Left renal pelvis (tissue), 4 donors: Measurements from ENCODE around the gene COA1. TPM values are rescaled to one million over a fixed set of nuclear protein-coding genes. Genes with fewer than 3 reads are reported as not detected.
"Not testable (repeated sequence)": the region's sequence is repeated elsewhere in the genome, so short reads cannot be mapped to it uniquely, and the experiment has no call there.

Experiments used
- DNase-seq, 4 donors: peaks; one replicate each; pipeline ENCODE4 v3.0.0-alpha.2; 2013; ENCODE audit warnings: low read depth in 4 of 4, low spot score in 3 of 4
- polyA plus RNA-seq, 4 donors: library from polyadenylated mRNA; unstranded; fragments of 120-200 nt; gene quantifications; one replicate each; pipeline ENCODE4 v1.2.1, GENCODE V29; 2013; ENCODE audit not compliant: insufficient read length in 4 of 4

COA1 gene
- polyA plus RNA-seq, 4 donors, result 45.9 to 76.8 (median 68.4) TPM

DNA sequence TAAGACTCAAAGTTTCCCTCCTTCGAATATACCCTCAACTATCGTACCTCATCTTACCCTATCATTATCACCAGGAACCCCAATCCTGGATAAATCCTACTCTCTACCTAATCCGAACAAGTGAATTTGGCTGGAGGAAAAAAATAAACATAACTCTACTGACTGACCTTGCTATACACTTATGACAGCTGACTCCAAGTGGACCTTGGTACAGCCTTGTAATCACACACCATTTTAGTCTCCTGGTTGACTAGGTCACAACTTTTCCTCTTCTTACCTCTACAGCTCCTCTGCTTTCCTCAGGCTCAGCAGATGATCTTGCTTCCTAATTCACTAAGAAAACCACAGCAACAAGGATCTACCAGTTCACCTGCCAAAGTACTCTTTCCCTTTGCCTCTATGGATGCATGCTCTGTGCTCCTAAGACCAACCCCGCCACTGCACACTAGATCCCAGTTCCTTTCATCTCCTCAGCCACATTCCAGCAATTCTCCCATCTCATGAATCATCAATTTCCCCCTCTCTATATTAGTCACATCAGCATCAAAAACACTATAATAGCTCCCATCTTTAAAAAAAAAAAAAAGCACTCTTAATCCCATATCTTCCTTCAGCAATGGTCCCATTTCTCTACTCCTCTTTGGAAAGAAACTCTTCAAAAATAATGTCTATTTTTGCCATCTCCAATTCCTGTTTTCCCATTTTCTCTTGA is 35.5 kb downstream of the COA1 start:
- DNase-seq, result no peak

DNA sequence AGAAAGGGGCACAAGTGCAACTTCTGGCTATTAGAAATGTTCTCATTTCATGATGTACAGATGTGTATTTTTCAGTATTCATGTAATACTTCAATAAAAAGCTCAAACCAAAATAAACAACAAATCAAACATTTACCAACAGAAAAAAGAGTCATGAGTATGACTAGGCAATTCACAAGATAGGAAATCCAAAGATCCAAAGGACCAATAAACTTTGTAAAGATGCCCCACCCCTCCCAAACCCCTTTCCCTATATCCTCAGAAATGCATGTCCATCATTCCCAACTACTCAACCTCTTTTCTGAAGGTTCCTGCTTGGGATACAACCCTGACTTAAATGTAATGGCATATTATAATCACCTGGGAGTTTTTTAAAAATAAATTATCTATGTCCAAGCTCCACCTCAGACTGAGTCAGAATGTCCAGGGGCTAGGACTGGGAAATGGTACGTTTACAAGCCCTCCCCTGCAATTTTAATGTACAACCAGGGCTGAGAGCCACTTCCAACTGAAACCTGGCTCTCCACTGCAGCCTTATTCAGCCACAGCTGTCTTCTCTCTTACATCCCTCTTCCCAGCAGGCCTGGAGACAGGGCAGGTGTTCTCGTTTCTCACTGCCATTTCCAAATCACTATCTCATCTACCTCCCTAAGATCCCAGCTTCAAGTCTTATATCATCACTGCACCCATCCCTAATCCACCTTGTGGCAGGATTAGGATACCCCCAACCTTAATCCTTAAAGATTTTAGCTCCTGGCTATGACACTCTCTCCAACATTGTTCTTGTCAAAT is 36.5 kb downstream of the COA1 start:
- DNase-seq, result no peak

DNA sequence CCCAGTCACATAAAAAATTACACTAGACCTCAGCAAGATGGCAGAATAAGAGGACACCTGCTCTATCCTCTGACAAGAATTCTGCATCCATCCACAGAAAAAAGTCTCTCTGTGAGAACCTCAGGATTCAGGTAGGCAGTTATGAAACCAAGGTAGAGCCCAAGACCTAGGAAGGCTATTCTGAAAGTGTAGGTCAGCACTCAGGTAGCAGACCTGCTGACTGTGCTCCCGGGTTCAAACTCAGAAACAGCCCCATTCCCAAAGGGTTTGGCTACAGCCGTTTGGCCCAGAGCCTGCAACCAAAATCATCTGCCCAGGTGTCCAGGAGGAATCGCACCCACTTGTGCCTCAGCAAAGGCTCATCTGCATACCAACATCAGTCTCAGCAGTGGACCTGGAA is 37.7 kb downstream of the COA1 start:
- no peak for DNase-seq

DNA sequence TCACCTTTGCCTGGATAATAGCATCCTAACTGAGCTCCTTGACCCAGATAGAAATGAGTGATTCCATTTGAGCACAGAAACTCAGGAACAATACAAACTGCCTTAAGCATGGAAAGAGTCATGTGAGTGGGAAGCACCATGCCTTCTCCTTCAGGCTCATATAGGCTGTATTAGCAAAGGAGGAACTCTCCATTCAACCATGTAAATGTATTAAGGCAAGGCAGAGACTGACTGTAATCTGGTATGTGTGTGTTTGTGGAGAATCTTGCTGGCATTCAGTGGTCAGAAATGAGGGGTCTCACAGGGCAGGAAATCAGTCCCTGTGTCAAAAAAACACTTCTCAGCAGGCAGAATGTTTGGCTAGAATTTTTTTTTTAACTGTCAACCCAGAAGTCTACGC is 40.2 kb downstream of the COA1 start:
- no peak for DNase-seq

DNA sequence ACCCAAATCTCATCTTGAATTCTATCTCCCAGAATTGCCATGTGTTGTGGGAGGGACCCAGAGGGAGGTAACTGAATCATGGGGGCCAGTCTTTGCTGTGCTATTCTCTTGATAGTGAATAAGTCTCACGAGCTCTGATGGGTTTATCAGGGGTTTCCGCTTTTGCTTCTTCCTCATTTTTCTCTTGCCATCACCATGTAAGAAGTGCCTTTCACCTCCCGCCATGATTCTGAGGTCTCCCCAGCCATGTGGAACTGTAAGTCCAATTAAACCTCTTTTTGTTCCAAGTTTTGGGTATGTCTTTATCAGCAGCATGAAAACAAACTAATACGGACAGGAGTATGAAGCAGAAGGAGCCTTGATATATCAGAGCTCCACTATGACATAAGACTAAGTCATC is 41.5 kb downstream of the COA1 start:
- DNase-seq, result not testable (repeated sequence)

DNA sequence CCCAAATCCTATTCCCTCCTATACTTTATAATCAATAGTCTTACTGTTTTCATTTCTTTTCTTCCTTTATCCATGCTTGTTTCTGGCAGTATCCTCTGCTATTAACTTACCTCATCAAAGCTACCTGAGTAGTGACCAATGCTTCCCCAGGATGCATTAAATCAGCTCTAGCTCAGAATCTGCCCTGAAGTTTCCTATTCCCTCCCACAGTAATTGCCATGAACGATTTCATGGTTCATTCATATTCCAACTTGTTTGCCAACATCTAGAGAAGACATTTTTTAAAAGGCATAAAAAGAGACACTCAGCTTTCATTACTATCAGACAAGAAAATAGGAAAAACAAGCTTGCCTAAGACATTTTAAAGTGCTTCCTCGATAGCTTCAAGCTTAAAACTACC is 42.3 kb downstream of the COA1 start:
- DNase-seq, result no peak

DNA sequence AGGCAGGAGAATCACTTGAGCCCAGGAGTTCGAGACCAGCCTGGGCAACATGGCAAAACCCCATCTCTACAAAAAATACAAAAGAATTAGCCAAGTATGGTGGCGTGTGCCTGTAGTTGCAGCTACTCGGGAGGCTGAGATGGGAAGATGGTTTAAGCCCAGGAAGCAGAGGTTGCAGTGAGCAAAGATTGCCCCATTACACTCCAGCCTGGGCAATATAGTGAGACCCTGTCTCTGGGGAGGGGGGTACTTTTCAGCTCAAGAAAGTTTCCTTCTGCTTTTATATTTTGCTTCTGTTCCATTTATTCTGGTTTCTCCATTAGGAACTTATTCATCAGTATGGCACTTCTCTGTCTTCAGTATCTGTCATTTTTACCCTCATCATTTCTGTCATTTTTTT is 48.6 kb downstream of the COA1 start:
- DNase-seq, result no peak

DNA sequence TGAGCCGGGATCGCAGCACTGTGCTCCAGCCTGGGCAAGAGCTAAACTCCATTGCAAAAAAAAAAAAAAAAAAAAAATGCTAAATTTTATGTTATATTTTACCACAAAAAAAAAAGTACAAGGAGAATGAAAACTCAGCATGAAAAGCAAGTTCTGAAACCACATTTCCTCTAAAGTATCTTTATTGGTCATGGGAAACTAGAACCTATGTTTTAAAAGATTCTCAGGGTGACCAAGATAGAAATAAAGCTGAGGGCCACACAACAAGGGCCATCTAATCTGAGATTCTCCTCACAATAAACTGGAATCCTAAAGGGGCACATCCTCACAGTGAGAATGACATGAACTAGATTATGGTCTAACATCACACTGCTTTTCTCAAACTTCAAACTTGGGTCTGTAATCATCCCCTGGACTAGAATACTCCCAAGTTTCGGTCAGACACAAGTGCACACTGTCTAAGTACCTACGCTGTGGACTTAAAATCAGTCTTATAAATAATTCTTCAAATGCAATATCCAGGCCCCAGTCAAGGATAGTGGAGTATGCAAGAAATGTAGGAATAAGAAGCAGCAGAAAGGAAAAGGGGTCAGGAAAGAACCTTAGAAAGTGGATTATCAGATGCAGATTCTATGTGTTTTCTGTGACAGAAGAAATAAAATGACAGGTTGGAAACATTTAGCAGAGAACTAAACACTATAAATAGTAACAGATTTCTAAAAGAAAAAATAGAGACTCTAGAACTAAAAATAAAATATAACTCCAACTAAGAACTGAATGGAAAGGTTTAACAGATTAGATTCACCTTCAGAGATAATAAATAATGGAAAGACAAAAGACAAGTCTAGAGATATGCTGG is 49.9 kb downstream of the COA1 start:
- no peak for DNase-seq

DNA sequence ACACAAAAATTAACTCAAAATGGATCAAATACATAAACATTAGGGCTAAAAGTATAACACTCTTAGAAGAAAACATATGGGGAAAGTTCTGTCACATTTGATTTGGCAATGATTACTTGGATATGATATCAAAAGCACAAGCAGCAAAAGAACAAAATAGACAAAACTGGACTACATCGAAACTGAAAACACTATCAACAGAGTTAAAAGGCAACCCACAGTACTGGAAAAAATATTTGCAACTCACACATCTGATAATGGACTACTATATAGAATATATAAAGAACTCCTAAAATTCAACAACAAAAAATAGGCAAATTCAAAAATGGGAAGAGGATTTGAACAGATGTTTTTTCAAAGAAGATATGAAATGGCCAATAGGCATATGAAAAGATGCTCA is 51.0 kb downstream of the COA1 start:
- no peak for DNase-seq

DNA sequence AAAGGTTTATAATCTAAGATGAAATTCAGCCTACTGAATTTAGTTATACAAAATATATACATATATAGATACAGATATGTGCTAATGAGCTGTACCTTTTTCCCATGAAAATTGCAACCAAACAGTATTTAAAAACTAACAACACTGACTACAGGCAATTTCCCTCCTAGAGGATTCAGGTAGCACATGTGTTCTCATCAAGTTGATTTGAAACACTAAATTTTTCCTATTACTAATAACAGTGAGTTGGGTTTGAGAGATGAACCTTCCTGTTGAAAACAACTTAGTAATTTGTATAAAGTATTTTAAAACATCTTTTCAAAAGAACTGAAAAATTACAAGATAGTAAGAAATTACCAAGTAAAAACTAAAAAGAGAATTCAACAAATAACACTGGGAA is 51.5 kb downstream of the COA1 start:
- no peak for DNase-seq

DNA sequence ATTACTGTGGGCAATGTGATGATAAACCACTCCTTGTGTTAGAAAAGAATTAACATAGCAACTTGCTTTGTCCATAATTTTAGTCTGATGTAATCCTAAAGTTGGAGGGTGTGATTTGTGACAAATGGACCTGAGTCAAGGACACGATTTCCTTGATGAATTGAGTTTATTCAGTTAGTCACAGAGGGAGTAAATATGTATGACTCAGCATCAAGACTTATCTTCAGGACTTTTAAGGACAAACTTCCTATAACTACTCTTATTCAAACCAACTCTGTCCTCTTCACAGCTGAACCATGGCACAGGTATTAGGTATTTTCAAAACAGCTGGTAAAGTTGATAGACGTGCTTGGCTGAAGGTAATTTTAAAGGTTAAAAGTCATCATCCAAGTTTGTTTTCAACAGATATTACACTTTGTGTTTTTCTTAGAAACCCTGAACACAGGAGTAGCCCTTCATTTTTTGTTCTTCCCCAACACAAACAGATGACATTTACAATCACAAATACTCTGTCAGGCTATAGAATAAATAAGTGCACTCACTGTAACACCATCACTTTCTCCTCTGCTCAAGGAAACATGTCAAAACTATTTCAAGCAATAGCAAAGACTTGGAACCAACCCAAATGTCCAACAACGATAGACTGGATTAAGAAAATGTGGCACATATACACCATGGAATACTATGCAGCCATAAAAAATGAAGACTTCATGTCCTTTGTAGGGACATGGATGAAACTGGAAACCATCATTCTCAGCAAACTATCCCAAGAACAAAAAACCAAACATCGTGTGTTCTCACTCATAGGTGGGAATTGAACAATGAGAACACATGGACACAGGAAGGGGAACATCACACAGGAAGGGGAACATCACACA is 54.5 kb downstream of the COA1 start:
- DNase-seq, result no peak

DNA sequence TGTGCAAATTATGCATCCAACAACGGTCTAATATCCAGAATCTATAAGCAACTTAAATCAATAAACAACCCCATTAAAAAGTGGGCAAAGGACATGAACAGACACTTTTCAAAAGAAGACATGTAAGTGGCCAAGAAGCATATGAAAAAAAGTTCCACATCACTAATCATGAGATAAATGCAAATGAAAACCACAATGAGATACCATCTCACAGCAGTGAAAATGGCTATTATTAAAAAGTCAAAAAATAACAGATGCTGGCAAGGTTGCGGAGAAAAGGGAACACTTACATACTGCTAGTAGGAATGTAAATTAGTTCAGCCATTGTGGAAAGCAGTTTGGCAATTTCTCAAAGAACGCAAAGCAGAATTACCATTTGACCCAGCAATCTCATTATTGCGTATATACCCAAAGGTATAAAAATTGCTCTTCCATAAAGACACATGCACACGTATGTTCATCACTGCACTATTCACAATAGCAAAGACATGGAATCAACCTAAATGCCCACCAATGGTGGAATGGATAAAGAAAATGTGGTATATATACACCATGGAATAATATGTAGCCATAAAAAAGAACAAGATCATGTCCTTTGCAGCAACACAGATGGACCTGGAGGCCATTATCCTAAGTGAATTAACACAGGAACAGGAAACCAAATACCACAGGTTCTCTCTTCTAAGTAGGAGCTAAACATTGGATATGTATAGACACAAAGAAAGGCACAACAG is 55.9 kb downstream of the COA1 start:
- DNase-seq, result not testable (repeated sequence)

DNA sequence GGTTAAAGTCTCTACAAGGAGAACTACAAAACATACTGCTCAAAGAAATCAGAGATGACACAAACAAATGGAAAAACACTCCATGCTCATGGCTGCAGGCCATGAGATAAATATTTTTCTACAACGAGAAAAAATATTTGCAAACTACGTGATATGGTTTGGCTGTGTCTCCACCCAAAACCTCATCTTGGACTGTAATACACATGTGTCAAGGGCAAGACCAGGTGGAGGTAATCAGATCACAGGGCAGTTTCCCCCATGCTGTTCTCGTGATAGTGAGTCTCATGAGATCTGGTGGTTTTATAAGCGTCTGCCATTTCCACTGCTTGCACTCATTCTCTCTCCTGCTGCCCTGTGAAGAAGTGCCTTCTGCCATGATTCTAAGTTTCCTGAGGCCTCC is 57.8 kb downstream of the COA1 start:
- DNase-seq, result no peak

DNA sequence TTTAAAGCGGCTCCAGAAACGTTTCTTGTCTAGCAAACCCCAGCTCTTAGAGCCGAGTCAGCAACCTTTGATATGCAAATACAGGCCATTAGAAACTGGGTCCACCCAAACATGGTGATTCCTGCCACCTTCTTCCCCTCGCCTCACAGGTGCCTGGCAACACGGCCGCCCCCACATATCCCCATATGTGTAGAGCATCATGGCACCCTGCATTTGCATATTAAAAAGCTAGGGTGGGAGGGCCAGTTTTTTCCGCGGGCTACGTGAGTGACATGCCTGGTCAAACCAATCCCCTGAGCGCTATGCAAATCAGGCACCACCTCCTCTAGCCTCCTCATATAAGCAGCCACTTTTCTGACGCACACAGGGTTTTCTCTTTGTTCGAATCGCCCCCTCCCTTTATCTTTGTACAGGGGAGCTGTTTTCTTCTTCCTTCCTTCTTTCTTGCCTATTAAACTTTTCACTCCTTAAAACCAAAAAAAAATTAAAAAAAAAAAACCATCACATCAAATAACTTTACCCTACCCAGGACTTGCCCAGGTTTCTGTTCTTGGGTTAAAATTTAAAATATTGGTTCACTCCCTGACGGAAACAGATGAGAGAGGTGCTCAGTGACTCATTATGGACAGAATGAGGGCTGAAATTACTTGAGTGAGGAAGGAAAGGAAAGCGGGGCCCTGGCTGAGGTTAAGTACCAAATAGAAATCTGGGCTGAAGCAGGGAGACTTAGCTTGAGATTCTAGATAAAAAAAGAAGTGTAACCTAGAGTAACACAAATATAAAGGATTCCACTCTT is 59.8 kb downstream of the COA1 start:
- no peak for DNase-seq

DNA sequence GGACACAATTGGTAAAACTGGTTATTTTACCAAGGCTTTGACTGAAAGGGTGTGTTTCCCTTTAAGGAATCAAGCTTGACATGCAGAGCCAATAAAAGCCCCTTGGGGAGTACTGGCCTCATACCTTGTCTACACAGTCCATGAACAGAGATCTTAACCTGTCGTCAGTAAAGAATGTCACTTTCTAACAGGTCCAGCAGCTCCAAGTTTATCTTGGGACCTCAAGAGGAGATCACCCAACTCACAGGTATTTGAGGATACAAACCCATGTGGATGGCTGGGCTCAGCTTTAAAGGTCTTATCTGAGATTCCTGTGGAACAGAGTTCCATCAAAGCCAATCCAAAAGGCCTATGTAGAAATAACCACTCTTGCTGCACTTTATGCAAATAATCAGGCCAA is 61.3 kb downstream of the COA1 start:
- no peak for DNase-seq

DNA sequence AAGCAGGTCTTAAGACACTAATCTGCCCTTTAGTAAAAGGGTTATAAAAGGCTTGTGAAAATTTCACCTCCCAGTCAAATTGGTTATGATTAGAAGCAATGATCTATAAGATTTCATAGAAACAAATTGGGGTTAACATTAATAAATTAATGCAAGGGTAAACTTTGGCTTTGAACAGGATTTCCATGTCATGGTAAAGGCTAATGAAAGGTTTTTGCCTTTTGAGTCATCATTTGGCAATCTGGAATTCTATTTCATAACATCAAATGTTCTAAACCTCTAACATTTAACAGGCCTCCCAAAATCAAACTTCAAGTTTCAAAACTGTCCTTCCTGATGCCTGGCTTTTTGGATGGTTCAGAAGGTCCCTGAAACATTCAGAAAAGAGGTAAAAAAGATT is 62.4 kb downstream of the COA1 start:
- DNase-seq, result no peak

DNA sequence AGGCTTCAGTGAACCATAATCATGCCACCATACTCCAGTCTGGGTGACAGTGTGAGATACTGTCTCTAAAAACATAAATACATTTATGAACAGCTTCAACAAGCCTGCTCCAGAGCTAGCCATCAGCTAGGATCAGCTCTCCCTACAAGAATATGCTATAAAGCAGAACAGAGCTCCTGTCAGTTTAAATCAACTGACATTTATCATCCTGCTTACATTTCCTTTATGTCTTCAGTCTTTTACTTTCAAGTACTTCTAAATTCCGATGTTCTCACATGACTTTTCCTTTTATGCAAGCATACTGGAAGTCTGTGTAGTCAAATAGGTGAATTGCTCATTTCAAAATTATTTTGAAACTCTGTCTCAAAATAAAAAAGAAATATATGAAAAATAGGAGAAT is 64.6 kb downstream of the COA1 start:
- no peak for DNase-seq

DNA sequence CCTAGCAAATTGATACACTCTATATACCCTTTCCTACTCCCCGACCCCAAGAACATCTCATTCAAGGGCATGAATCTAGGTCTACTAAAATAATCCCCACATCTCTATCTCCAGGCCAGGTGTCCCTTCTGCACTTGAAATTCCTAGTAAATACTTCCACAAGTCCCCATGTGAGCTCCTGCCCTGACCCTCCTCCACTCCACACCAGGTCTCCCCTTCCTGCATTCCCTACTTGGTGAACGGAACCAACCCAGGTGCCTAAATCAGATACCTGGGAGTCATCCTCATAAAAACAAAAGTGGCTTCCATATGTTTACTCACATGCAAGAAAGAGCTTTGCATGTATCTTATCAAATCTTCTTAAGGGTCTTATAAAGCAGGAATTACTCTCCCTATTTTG is 69.2 kb downstream of the COA1 start:
- DNase-seq, result no peak

DNA sequence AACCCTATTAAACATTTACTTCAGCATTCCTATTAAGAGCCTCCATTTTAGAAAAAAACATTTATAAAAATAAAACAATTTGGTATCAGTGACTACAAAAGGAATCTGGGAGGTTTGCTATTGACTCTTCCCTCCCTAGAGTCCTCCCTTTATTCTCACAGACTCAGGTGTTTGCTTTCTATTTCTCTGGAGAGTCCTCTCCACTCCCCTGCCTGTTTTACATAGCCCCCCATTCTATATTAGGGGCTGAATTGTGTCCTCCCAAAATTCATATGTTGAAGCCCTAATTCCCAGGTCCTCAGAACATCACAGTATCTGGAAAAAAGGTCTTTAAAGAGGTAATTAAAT is 69.8 kb downstream of the COA1 start:
- DNase-seq, result no peak
